UCSD-AML1 (cell line): Measurements from ENCODE around the gene MCTP2.
A peak's percentile ranks its signal among the peaks of the same experiment; 100 is the strongest.

Experiments used
- DNase-seq: peaks from one replicate; lab custom pipeline; 2025; ENCODE audit not compliant: unreplicated experiment; lab: John Stamatoyannopoulos, UW

MCTP2 gene

GRCh38 chr15:94387442-94387841 lies 156.1 kb downstream of the MCTP2 start:
- no peak for DNase-seq

- DNase-seq, result peak; percentile 21
These were observed 156.6 kb downstream of the MCTP2 start for GRCh38 chr15:94387849-94388441.

GRCh38 chr15:94395640-94396039 lies 164.3 kb downstream of the MCTP2 start:
- DNase-seq, result no peak

- no peak for DNase-seq
These were observed 166.0 kb downstream of the MCTP2 start for GRCh38 chr15:94397337-94397736.

GRCh38 chr15:94398001-94398400 lies 166.6 kb downstream of the MCTP2 start:
- DNase-seq, result no peak

GRCh38 chr15:94400526-94401298 lies 169.4 kb downstream of the MCTP2 start:
- no peak for DNase-seq

GRCh38 chr15:94403331-94403730 lies 172.0 kb downstream of the MCTP2 start:
- DNase-seq, result no peak

- DNase-seq, result no peak
These were observed 173.4 kb downstream of the MCTP2 start for GRCh38 chr15:94404733-94405283.

GRCh38 chr15:94411285-94411684 lies 179.9 kb downstream of the MCTP2 start:
- no peak for DNase-seq

- no peak for DNase-seq
These were observed 180.5 kb downstream of the MCTP2 start for GRCh38 chr15:94411846-94412245.

GRCh38 chr15:94412979-94413746 lies 181.8 kb downstream of the MCTP2 start:
- DNase-seq, result no peak

- DNase-seq, result no peak
These were observed 183.6 kb downstream of the MCTP2 start for GRCh38 chr15:94414916-94415315.

- no peak for DNase-seq
These were observed 184.9 kb downstream of the MCTP2 start for GRCh38 chr15:94416267-94416666.

- no peak for DNase-seq
These were observed 185.5 kb downstream of the MCTP2 start for GRCh38 chr15:94416820-94417219.

- no peak for DNase-seq
These were observed 186.3 kb downstream of the MCTP2 start for GRCh38 chr15:94417501-94418293.

GRCh38 chr15:94421706-94422105 lies 190.3 kb downstream of the MCTP2 start:
- no peak for DNase-seq

- DNase-seq, result no peak
These were observed 200.9 kb downstream of the MCTP2 start for GRCh38 chr15:94432279-94432678.

- DNase-seq, result no peak
These were observed 207.8 kb downstream of the MCTP2 start for GRCh38 chr15:94439158-94439557.

GRCh38 chr15:94441760-94442159 lies 210.4 kb downstream of the MCTP2 start:
- DNase-seq, result no peak

- DNase-seq, result no peak
These were observed 211.1 kb downstream of the MCTP2 start for GRCh38 chr15:94442480-94442879.

- DNase-seq, result no peak
These were observed 211.8 kb downstream of the MCTP2 start for GRCh38 chr15:94443186-94443585.
